H4 (cell line): Measurements from ENCODE around the gene DUSP16. TPM values are rescaled to one million over a fixed set of nuclear protein-coding genes. Genes with fewer than 3 reads are reported as not detected.
"Not testable (repeated sequence)": the region's sequence is repeated elsewhere in the genome, so short reads cannot be mapped to it uniquely, and the experiment has no call there.

Source experiments
- DNase-seq: peaks from one replicate; pipeline ENCODE4 v3.0.0-alpha.2; 2015; ENCODE audit warnings: low spot score
- total RNA-seq: library from RNA; depleted of rRNA; stranded (reverse); fragments of >200 nt; shearing (Covaris generic); gene quantifications from 2 replicates; pipeline ENCODE4 v1.2.3, GENCODE V29; 2014

DUSP16 gene
- total RNA-seq, 1 experiment from 2014 or later, result 13.7 TPM

- no peak for DNase-seq
Measured at GRCh38 chr12:12583510-12584178, 21.0 kb upstream of the DUSP16 start.

GRCh38 chr12:12582895-12583303, 20.2 kb upstream of the DUSP16 start:
- DNase-seq, result peak; percentile 33

- DNase-seq, result no peak
Measured at GRCh38 chr12:12582193-12582881, 19.7 kb upstream of the DUSP16 start.

GRCh38 chr12:12580716-12581115, 18.1 kb upstream of the DUSP16 start:
- DNase-seq, result not testable (repeated sequence)

- no peak for DNase-seq
Measured at GRCh38 chr12:12577786-12578185, 15.1 kb upstream of the DUSP16 start.

- DNase-seq, result no peak
Measured at GRCh38 chr12:12572659-12573058, 10.0 kb upstream of the DUSP16 start.

- not testable (repeated sequence) for DNase-seq
Measured at GRCh38 chr12:12565971-12566370, 3.3 kb upstream of the DUSP16 start.

- DNase-seq, result no peak
Measured at GRCh38 chr12:12564911-12565310, 2.2 kb upstream of the DUSP16 start.

GRCh38 chr12:12563290-12563928, 746 bp upstream of the DUSP16 start:
- no peak for DNase-seq

- DNase-seq, result peak; percentile 13
Measured at GRCh38 chr12:12562016-12562483, 613 bp downstream of the DUSP16 start.

GRCh38 chr12:12561371-12562015, 1.2 kb downstream of the DUSP16 start:
- DNase-seq, result peak; percentile 22

GRCh38 chr12:12560587-12561370, 1.9 kb downstream of the DUSP16 start:
- peak; percentile 55 for DNase-seq

GRCh38 chr12:12559719-12560296, 2.9 kb downstream of the DUSP16 start:
- no peak for DNase-seq

- no peak for DNase-seq
Measured at GRCh38 chr12:12558291-12558690, 4.4 kb downstream of the DUSP16 start.

- DNase-seq, result no peak
Measured at GRCh38 chr12:12557733-12558132, 4.9 kb downstream of the DUSP16 start.

GRCh38 chr12:12555656-12556055, 7.0 kb downstream of the DUSP16 start:
- DNase-seq, result no peak

GRCh38 chr12:12553208-12553785, 9.4 kb downstream of the DUSP16 start:
- no peak for DNase-seq

GRCh38 chr12:12551115-12551514, 11.5 kb downstream of the DUSP16 start:
- no peak for DNase-seq

- no peak for DNase-seq
Measured at GRCh38 chr12:12550277-12550676, 12.4 kb downstream of the DUSP16 start.

GRCh38 chr12:12549426-12549825, 13.2 kb downstream of the DUSP16 start:
- DNase-seq, result no peak

GRCh38 chr12:12548713-12549112, 13.9 kb downstream of the DUSP16 start:
- no peak for DNase-seq
